K562 (cell line): ENCODE results near the gene ZC3H12C. TPM values are rescaled to one million over a fixed set of nuclear protein-coding genes. Genes with fewer than 3 reads are reported as not detected.

ENCODE experiments used
- ATAC-seq: fragments of 200-7000 bp; cut with Tn5 transposase; 3 replicates; pipeline ENCODE4 v1.9.1; 2020; ENCODE audit warnings: moderate library complexity
- BruUV-seq: library from RNA; stranded (reverse); fragments of 400-500 nt; replicated peaks from 2 replicates; lab custom pipeline; 2021; lab: Mats Ljungman, UMichigan
- CTCF ChIA-PET: fragments of 300-600 bp; formaldehyde crosslinking; extraction: SDS; loops from one replicate; lab custom pipeline; 2021; ENCODE audit warnings: low intra/inter-chr PET ratio; lab: Yijun Ruan, JAX
- POLR2A ChIA-PET: fragments of 300-600, 350-650 bp; sonication (Branson Sonifier 250); formaldehyde crosslinking; extraction: SDS; loops from one replicate; lab custom pipeline; 2021; ENCODE audit warnings: antibody characterized with exemption, inconsistent platforms; lab: Yijun Ruan, JAX
- DNase-seq, 4 experiments: peaks; one replicate each; pipeline versions ENCODE4 v3.0.0 to v3.0.0-alpha.2; 2011 to 2018; ENCODE audit warnings: low spot score in 3 of 4, mixed read lengths in 3 of 4; ENCODE audit errors: extremely low read depth in 1 of 4
- FAIRE-seq: peaks from 2 replicates; lab custom pipeline; 2011; peaks lifted over from hg19 to GRCh38; lab: Jason Lieb, UNC
- H2AFZ ChIP-seq: 2 replicates; pipeline ENCODE4 v1.6.0; 2011; ENCODE audit warnings: low read depth, low read length, control low read depth, inconsistent platforms
- H3K27ac ChIP-seq: fragments of 200-600 bp; 3 replicates; pipeline ENCODE4 v1.8.0; 2011; ENCODE audit warnings: low read depth, mild to moderate bottlenecking, control low read depth, inconsistent platforms, low read length, moderate library complexity, mixed read lengths; ENCODE audit errors: extremely low read depth
- H3K27me3 ChIP-seq, 2 experiments: fragments of 300-600 bp in 1 of 2; 2 replicates in 1 of 2; 3 replicates in 1 of 2; pipeline versions ENCODE4 v1.6.0 to v1.8.0; 2011; ENCODE audit warnings: inconsistent platforms in 2 of 2, low read length in 2 of 2, mild to moderate bottlenecking in 1 of 2, mixed read lengths in 1 of 2, moderate library complexity in 1 of 2; ENCODE audit not compliant: control insufficient read depth in 2 of 2, insufficient read depth in 2 of 2
- H3K36me3 ChIP-seq: fragments of 300-600 bp; 3 replicates; pipeline ENCODE4 v1.8.0; 2011; ENCODE audit warnings: mild to moderate bottlenecking, low read length, inconsistent platforms; ENCODE audit not compliant: control insufficient read depth, insufficient read depth
- H3K4me1 ChIP-seq, 2 experiments: fragments of 200-600 bp in 1 of 2; replicated peaks in 1 of 2; 2 replicates in 1 of 2; 3 replicates in 1 of 2; pipeline versions ENCODE4 v1.5.1 to v1.8.0; 2011; ENCODE audit warnings: inconsistent platforms in 2 of 2, low read length in 2 of 2, mild to moderate bottlenecking in 1 of 2, mixed read lengths in 1 of 2, moderate library complexity in 1 of 2; ENCODE audit not compliant: control insufficient read depth in 2 of 2, insufficient read depth in 2 of 2
- H3K4me2 ChIP-seq: 2 replicates; pipeline ENCODE4 v1.6.1; 2011; ENCODE audit warnings: low read length, control low read depth, inconsistent platforms, mixed read lengths; ENCODE audit not compliant: insufficient read depth
- H3K4me3 ChIP-seq: fragments of 200-600 bp; sonication (generic), shearing (Covaris generic); 2 replicates; pipeline ENCODE4 v1.5.1; 2016; ENCODE audit warnings: control low read depth, inconsistent platforms
- H3K79me2 ChIP-seq: fragments of 200-600 bp; 3 replicates; pipeline ENCODE4 v1.8.0; 2011; ENCODE audit warnings: low read length, inconsistent platforms; ENCODE audit not compliant: control insufficient read depth, insufficient read depth
- H3K9ac ChIP-seq, 2 experiments: 2 replicates each; pipeline versions ENCODE4 v1.6.0 to v1.6.1; 2011; ENCODE audit warnings: low read depth in 2 of 2, low read length in 2 of 2, control low read depth in 1 of 2, inconsistent platforms in 1 of 2, mild to moderate bottlenecking in 1 of 2, mixed read lengths in 1 of 2; ENCODE audit not compliant: insufficient read depth in 1 of 2
- H3K9me1 ChIP-seq: one replicate; pipeline ENCODE4 v1.6.0; 2011; ENCODE audit warnings: inconsistent platforms, mild to moderate bottlenecking, low read length, moderate library complexity; ENCODE audit not compliant: control insufficient read depth, insufficient read depth
- H3K9me3 ChIP-seq: replicated peaks from 2 replicates; pipeline ENCODE4 v1.5.1; 2011; ENCODE audit warnings: low read depth, low read length, inconsistent platforms; ENCODE audit not compliant: control insufficient read depth, insufficient read depth
- H4K20me1 ChIP-seq: replicated peaks from 2 replicates; pipeline ENCODE4 v1.6.1; 2011; ENCODE audit warnings: low read length, inconsistent platforms, mixed read lengths; ENCODE audit not compliant: control insufficient read depth, insufficient read depth
- ARHGAP35 ChIP-seq: fragments of 450-650 bp; IDR thresholded peaks from 2 replicates; pipeline ENCODE4 v1.6.1; 2018; ENCODE audit not compliant: partially characterized antibody
- BRF1 ChIP-seq: IDR thresholded peaks from 3 replicates; pipeline ENCODE4 v1.6.1; 2011; ENCODE audit warnings: borderline replicate concordance, mild to moderate bottlenecking; ENCODE audit not compliant: insufficient read length; ENCODE audit errors: extremely low read depth
- CC2D1A ChIP-seq: fragments of 450-650 bp; IDR thresholded peaks from 2 replicates; pipeline ENCODE4 v1.6.1; 2017; ENCODE audit warnings: mild to moderate bottlenecking
- CCAR2 ChIP-seq: fragments of 200-400 bp; formaldehyde crosslinking; IDR thresholded peaks from 2 replicates; pipeline ENCODE4 v1.6.1; 2017; ENCODE audit warnings: mild to moderate bottlenecking, low read depth, low read length
- FOXA1 ChIP-seq: fragments of 450-650 bp; IDR thresholded peaks from 2 replicates; pipeline ENCODE4 v1.6.1; 2016; ENCODE audit warnings: mild to moderate bottlenecking, borderline replicate concordance
- HNRNPLL ChIP-seq: fragments of 200-400 bp; formaldehyde crosslinking; IDR thresholded peaks from 2 replicates; pipeline ENCODE4 v1.6.1; 2017; ENCODE audit warnings: low read length, low read depth, mild to moderate bottlenecking; ENCODE audit not compliant: poor library complexity, severe bottlenecking
- MTA2 ChIP-seq: fragments of 450-650 bp; IDR thresholded peaks from 2 replicates; pipeline ENCODE4 v1.6.1; 2016; ENCODE audit warnings: low read depth
- NFYB ChIP-seq: IDR thresholded peaks from 2 replicates; pipeline ENCODE4 v1.6.1; 2011; ENCODE audit warnings: mild to moderate bottlenecking, moderate library complexity; ENCODE audit not compliant: insufficient read length; ENCODE audit errors: extremely low read depth
- NUFIP1 ChIP-seq: fragments of 450-650 bp; IDR thresholded peaks from 2 replicates; pipeline ENCODE4 v1.6.1; 2018; ENCODE audit not compliant: partially characterized antibody
- POLR2B ChIP-seq: fragments of 450-650 bp; IDR thresholded peaks from 2 replicates; pipeline ENCODE4 v1.6.1; 2018; ENCODE audit warnings: low read depth; ENCODE audit not compliant: partially characterized antibody
- SAFB2 ChIP-seq: fragments of 200-400 bp; formaldehyde crosslinking; IDR thresholded peaks from 2 replicates; pipeline ENCODE4 v1.6.1; 2018; ENCODE audit warnings: borderline replicate concordance, low read length, low read depth, moderate library complexity; ENCODE audit not compliant: severe bottlenecking
- ZNF212 ChIP-seq: fragments of 450-650 bp; formaldehyde crosslinking; IDR thresholded peaks from 2 replicates; pipeline ENCODE4 v1.4.0; 2020; ENCODE audit warnings: mild to moderate bottlenecking
- ZNF445 ChIP-seq: fragments of 250-450 bp; sonication (Bioruptor Pico); IDR thresholded peaks from 2 replicates; pipeline ENCODE4 v1.4.0; 2020; ENCODE audit warnings: low read depth, mild to moderate bottlenecking, moderate library complexity
- in situ Hi-C: fragments of 300-500 bp; cut with MboI; formaldehyde crosslinking; loops from 4 replicates; pipeline ENCODE4 v1.15.0; 2018; ENCODE audit warnings: inconsistent platforms, mixed read lengths
- intact Hi-C: fragments of 100-400 bp; cut with micrococcal nuclease; formaldehyde crosslinking; loops from 2 replicates; pipeline ENCODE4 v1.14.2; 2022
- polyA plus RNA-seq, 8 experiments: library from polyadenylated mRNA; depleted of rRNA in 4 of 8; stranded (reverse) in 5 of 8; unstranded in 3 of 8; fragments of >200 nt; fragmentation: Nextera tagmentation in 2 of 8; fragmentation: Illumina TruSeq in 1 of 8; extraction: Ambion mirVana in 2 of 8; extraction: Trizol in 1 of 8; gene quantifications; 2 replicates each; pipeline versions ENCODE4 v1.2.1 to v1.2.3, GENCODE V29; 2011 to 2014; ENCODE audit warnings: inconsistent platforms in 1 of 8, missing spikeins in 1 of 8
- total RNA-seq, 7 experiments: library from RNA; depleted of rRNA in 6 of 7; stranded (reverse); fragments of >200 nt in 6 of 7; fragmentation: Illumina TruSeq in 2 of 7; extraction: Trizol in 2 of 7; gene quantifications; 2 replicates each; pipeline versions ENCODE4 v1.2.1 to v1.2.3, GENCODE V29; 2011 to 2021; ENCODE audit warnings: low replicate concordance in 1 of 7
- TF ChIP-seq, protein P1 (sequence below): sonication (generic); formaldehyde crosslinking; IDR thresholded peaks from 2 replicates; pipeline ENCODE4 v1.5.0; 2020; ENCODE audit warnings: missing genetic modification reagents
- TF ChIP-seq, protein P2 (sequence below): fragments of 450-650 bp; formaldehyde crosslinking; IDR thresholded peaks from 2 replicates; pipeline ENCODE4 v1.4.0; 2020; ENCODE audit warnings: mild to moderate bottlenecking, moderate library complexity
- TF ChIP-seq, protein P3 (sequence below): fragments of 450-650 bp; formaldehyde crosslinking; IDR thresholded peaks from 2 replicates; pipeline ENCODE4 v1.4.0; 2020; ENCODE audit warnings: mild to moderate bottlenecking

Gene ZC3H12C
- total and polyA plus RNA-seq, 9 of the 15 experiments (the other 6 are each of a cell fraction or from before 2014, with no cell fraction given), result 0.56 to 5.9 (median 3.3) TPM

DNA sequence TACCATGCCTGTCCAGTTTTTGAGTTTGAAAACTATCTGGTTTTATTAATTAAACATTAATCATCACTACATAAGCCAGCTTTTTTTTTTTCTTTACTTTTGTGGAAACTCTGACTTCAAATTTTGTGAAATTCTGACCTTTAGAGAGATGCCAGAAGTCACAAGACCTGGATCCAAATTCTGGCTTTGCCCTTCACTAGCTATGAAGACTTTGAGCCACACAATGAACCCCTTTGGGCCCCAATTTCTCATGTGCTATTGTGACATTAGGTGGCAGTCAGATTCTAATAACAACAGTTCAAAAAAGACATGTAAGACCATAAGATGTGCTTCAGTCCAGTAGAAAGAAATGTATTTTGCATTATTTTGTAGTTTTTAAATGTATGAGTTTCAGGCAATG, 60.3 kb downstream of the ZC3H12C start:
- H2AFZ ChIP-seq, result no peak overlapping the region
- H3K36me3 ChIP-seq, result no peaks in the 10 kb centered on the region
- H3K9me3 ChIP-seq, result no peaks in the 10 kb centered on the region
- H3K4me3 ChIP-seq, result no peak overlapping the region
- no peak overlapping the region for H3K4me2 ChIP-seq
- 0 out of 3 replicates have a peak, but pooled peaks cover 2% of the 10 kb centered on the region for H3K79me2 ChIP-seq
- H3K4me1 ChIP-seq, result peaks cover 0 to 4% of the 10 kb centered on the region in 2 experiments; a peak in 3 of 5 replicates
- no TSS peak for BruUV-seq
- no peaks in the 10 kb centered on the region for H3K27me3 ChIP-seq
- no peaks in the 10 kb centered on the region for H3K9me1 ChIP-seq
- no peak overlapping the region for H3K27ac ChIP-seq
- no peak for ATAC-seq
- no peak for FAIRE-seq
- ChIA-PET CTCF (no interaction called here), POLR2A (interaction anchor here (0.7 kb wide), 1 partner anchor 11 kb away, joined by 3 read pairs; no protein-coding TSS in a partner anchor)
- intact Hi-C loops, result no loop called here
- DNase-seq, result no peak
- in situ Hi-C loops, result no loop called here
- no peaks in the 10 kb centered on the region for H4K20me1 ChIP-seq
- H3K9ac ChIP-seq, result no peak overlapping the region
- TF ChIP-seq ARHGAP35, result no peak
- TF ChIP-seq NUFIP1, result no peak
- no peak for TF ChIP-seq ZNF445 (CRISPR knock-in tag)
- no peak for TF ChIP-seq FOXA1
- no peak for TF ChIP-seq ZNF212 (CRISPR knock-in tag)
- TF ChIP-seq, protein P1, sequence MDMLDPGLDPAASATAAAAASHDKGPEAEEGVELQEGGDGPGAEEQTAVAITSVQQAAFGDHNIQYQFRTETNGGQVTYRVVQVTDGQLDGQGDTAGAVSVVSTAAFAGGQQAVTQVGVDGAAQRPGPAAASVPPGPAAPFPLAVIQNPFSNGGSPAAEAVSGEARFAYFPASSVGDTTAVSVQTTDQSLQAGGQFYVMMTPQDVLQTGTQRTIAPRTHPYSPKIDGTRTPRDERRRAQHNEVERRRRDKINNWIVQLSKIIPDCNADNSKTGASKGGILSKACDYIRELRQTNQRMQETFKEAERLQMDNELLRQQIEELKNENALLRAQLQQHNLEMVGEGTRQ, result no peak
- TF ChIP-seq NFYB, result no peak
- no peak for TF ChIP-seq MTA2
- TF ChIP-seq, protein P2, sequence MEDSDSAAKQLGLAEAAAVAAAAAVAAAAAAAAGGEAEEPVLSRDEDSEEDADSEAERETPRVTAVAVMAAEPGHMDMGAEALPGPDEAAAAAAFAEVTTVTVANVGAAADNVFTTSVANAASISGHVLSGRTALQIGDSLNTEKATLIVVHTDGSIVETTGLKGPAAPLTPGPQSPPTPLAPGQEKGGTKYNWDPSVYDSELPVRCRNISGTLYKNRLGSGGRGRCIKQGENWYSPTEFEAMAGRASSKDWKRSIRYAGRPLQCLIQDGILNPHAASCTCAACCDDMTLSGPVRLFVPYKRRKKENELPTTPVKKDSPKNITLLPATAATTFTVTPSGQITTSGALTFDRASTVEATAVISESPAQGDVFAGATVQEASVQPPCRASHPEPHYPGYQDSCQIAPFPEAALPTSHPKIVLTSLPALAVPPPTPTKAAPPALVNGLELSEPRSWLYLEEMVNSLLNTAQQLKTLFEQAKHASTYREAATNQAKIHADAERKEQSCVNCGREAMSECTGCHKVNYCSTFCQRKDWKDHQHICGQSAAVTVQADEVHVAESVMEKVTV (CRISPR knock-in tag), result no peak
- TF ChIP-seq HNRNPLL, result no peak
- TF ChIP-seq CCAR2, result no peak
- no peak for TF ChIP-seq CC2D1A
- no peak for TF ChIP-seq SAFB2
- no peak for TF ChIP-seq BRF1
- TF ChIP-seq POLR2B, result no peak
- TF ChIP-seq, protein P3, sequence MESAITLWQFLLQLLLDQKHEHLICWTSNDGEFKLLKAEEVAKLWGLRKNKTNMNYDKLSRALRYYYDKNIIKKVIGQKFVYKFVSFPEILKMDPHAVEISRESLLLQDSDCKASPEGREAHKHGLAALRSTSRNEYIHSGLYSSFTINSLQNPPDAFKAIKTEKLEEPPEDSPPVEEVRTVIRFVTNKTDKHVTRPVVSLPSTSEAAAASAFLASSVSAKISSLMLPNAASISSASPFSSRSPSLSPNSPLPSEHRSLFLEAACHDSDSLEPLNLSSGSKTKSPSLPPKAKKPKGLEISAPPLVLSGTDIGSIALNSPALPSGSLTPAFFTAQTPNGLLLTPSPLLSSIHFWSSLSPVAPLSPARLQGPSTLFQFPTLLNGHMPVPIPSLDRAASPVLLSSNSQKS, result no peak
